Measurements from ENCODE around the gene TSEN2.

DNA sequence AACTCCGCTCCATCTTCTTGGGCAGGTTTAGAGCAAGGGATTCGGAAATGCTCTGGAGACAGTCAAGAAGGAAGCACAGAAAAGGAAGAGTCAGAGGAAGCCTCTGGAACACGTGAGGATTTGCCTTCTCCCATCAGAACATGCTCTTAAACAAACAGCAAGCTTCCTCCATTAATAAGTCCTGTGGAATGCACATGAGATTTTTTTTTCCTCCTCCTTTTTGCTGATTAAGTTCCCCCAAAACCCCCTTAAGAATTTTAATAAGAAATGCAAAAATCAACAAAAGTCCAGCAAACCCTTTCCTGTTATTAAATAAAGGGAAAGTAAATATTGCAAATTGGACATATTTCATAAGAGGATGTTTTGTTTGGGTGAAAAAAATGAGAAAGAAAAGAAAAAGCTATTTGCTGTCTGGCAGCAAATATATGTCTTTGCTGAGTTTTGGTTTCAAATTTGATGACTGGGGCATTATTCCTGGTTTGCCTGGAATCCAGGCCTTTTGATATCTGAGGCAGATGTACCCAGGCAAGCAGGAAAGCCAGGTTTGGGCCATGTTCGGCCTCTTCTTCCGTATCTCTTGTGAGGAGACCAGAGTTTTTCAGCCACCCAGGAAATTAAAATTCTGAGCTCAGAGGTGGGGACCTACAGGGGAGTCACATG is 7.9 kb upstream of the TSEN2 start:
- no peak for TF ChIP-seq POLR2A (IDR thresholded peaks at IDR 0.05)
- TF ChIP-seq, protein P1, sequence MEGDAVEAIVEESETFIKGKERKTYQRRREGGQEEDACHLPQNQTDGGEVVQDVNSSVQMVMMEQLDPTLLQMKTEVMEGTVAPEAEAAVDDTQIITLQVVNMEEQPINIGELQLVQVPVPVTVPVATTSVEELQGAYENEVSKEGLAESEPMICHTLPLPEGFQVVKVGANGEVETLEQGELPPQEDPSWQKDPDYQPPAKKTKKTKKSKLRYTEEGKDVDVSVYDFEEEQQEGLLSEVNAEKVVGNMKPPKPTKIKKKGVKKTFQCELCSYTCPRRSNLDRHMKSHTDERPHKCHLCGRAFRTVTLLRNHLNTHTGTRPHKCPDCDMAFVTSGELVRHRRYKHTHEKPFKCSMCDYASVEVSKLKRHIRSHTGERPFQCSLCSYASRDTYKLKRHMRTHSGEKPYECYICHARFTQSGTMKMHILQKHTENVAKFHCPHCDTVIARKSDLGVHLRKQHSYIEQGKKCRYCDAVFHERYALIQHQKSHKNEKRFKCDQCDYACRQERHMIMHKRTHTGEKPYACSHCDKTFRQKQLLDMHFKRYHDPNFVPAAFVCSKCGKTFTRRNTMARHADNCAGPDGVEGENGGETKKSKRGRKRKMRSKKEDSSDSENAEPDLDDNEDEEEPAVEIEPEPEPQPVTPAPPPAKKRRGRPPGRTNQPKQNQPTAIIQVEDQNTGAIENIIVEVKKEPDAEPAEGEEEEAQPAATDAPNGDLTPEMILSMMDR (IDR thresholded peaks at IDR 0.05), result no peak
